Liver (tissue), 9 donors: ENCODE results near the gene TTC39C. TPM values are rescaled to one million over a fixed set of nuclear protein-coding genes. Genes with fewer than 3 reads are reported as not detected.

ENCODE experiments used
- DNase-seq: peaks from one replicate; pipeline ENCODE4 v3.0.0-alpha.2; 2017; ENCODE audit warnings: low spot score
- H3K27ac ChIP-seq, 2 donors: one replicate each; pipeline ENCODE4 v1.7.0; 2013; ENCODE audit warnings: inconsistent platforms in 2 of 2, low read length in 2 of 2, control low read depth in 1 of 2, low read depth in 1 of 2, mild to moderate bottlenecking in 1 of 2
- H3K27me3 ChIP-seq, 4 donors: one replicate each; pipeline versions ENCODE4 v1.6.1 to v1.7.0; 2013; ENCODE audit warnings: low read length in 3 of 4, inconsistent platforms in 1 of 4, mild to moderate bottlenecking in 1 of 4, moderate library complexity in 1 of 4; ENCODE audit not compliant: control insufficient read depth in 4 of 4, insufficient read depth in 4 of 4
- H3K36me3 ChIP-seq, 4 donors: one replicate each; pipeline versions ENCODE4 v1.6.1 to v1.7.0; 2013; ENCODE audit warnings: low read length in 3 of 4, mild to moderate bottlenecking in 3 of 4, low read depth in 1 of 4, moderate library complexity in 1 of 4; ENCODE audit not compliant: control insufficient read depth in 4 of 4, insufficient read depth in 3 of 4
- H3K4me1 ChIP-seq, 4 donors: one replicate each; pipeline versions ENCODE4 v1.6.1 to v1.7.0; 2013; ENCODE audit warnings: low read length in 3 of 4, mild to moderate bottlenecking in 3 of 4, moderate library complexity in 1 of 4; ENCODE audit not compliant: control insufficient read depth in 4 of 4, insufficient read depth in 4 of 4
- H3K4me3 ChIP-seq, 3 donors: one replicate each; pipeline versions ENCODE4 v1.6.1 to v1.7.0; 2013; ENCODE audit warnings: low read length in 3 of 3, control low read depth in 1 of 3, low read depth in 1 of 3, mild to moderate bottlenecking in 1 of 3
- H3K9ac ChIP-seq, 2 donors: one replicate each; pipeline ENCODE4 v1.7.0; 2013; ENCODE audit warnings: low read length in 2 of 2, mild to moderate bottlenecking in 2 of 2, moderate library complexity in 2 of 2, control low read depth in 1 of 2, low read depth in 1 of 2
- H3K9me3 ChIP-seq, 4 donors: one replicate each; pipeline versions ENCODE4 v1.6.1 to v1.7.0; 2013; ENCODE audit warnings: low read length in 3 of 4; ENCODE audit not compliant: control insufficient read depth in 4 of 4
- ATF3 ChIP-seq: IDR thresholded peaks from 2 replicates; pipeline ENCODE4 v1.6.1; 2016; ENCODE audit warnings: antibody characterized with exemption
- EGR1 ChIP-seq, 2 donors: IDR thresholded peaks; 2 replicates each; pipeline ENCODE4 v1.6.1; 2016 to 2018; ENCODE audit warnings: antibody characterized with exemption in 2 of 2, low read depth in 2 of 2
- FOXA1 ChIP-seq: IDR thresholded peaks from 2 replicates; pipeline ENCODE4 v1.6.1; 2016; ENCODE audit warnings: antibody characterized with exemption
- FOXA2 ChIP-seq: IDR thresholded peaks from 2 replicates; pipeline ENCODE4 v1.6.1; 2016; ENCODE audit warnings: antibody characterized with exemption
- GABPA ChIP-seq, 2 donors: IDR thresholded peaks in 1 of 2; conservative IDR thresholded peaks in 1 of 2; 2 replicates each; pipeline ENCODE4 v1.6.1; 2016; ENCODE audit warnings: antibody characterized with exemption in 2 of 2, mild to moderate bottlenecking in 1 of 2, moderate library complexity in 1 of 2
- HNF4A ChIP-seq, 2 donors: conservative IDR thresholded peaks; 2 replicates each; pipeline ENCODE4 v1.6.1; 2016; ENCODE audit warnings: antibody characterized with exemption in 2 of 2, mild to moderate bottlenecking in 2 of 2
- HNF4G ChIP-seq: IDR thresholded peaks from 2 replicates; pipeline ENCODE4 v1.6.1; 2016; ENCODE audit warnings: antibody characterized with exemption
- JUND ChIP-seq, 2 donors: IDR thresholded peaks; 2 replicates each; pipeline ENCODE4 v1.6.1; 2016; ENCODE audit warnings: antibody characterized with exemption in 2 of 2
- NR2F2 ChIP-seq: IDR thresholded peaks from 2 replicates; pipeline ENCODE4 v1.6.1; 2016; ENCODE audit warnings: antibody characterized with exemption
- RAD21 ChIP-seq, 2 donors: IDR thresholded peaks; 2 replicates each; pipeline ENCODE4 v1.6.1; 2016; ENCODE audit warnings: antibody characterized with exemption in 2 of 2, mild to moderate bottlenecking in 2 of 2
- REST ChIP-seq: IDR thresholded peaks from 2 replicates; pipeline ENCODE4 v1.6.1; 2016; ENCODE audit warnings: antibody characterized with exemption, mild to moderate bottlenecking
- RXRA ChIP-seq, 2 donors: IDR thresholded peaks; 2 replicates each; pipeline ENCODE4 v1.6.1; 2017 to 2018; ENCODE audit warnings: antibody characterized with exemption in 2 of 2, mild to moderate bottlenecking in 1 of 2
- SP1 ChIP-seq: IDR thresholded peaks from 2 replicates; pipeline ENCODE4 v1.6.1; 2018; ENCODE audit warnings: antibody characterized with exemption, mild to moderate bottlenecking
- TAF1 ChIP-seq: conservative IDR thresholded peaks from 2 replicates; pipeline ENCODE4 v1.6.1; 2016; ENCODE audit warnings: antibody characterized with exemption, mild to moderate bottlenecking
- YY1 ChIP-seq: IDR thresholded peaks from 2 replicates; pipeline ENCODE4 v1.6.1; 2016; ENCODE audit warnings: antibody characterized with exemption, mild to moderate bottlenecking
- WGBS: extraction: QIAGEN DNeasy Blood & Tissue Kit; methylation state at CpG from one replicate; pipeline ENCODE4 v1.1.7; 2013; 5-methylcytosine and 5-hydroxymethylcytosine counted together
- polyA plus RNA-seq, 2 donors: library from polyadenylated mRNA; stranded (reverse) in 1 of 2; unstranded in 1 of 2; fragments of 200-250 nt in 1 of 2; fragments of >200 nt in 1 of 2; fragmentation: Nextera tagmentation in 1 of 2; extraction: Ambion mirVana in 1 of 2; gene quantifications; one replicate each; pipeline versions ENCODE4 v1.2.1 to v1.2.3, GENCODE V29; 2013 to 2015
- total RNA-seq, 2 donors: library from RNA; depleted of rRNA; stranded (reverse); fragments of >200 nt; gene quantifications; one replicate each; pipeline ENCODE4 v1.2.3, GENCODE V29; 2014
- TF ChIP-seq, protein P1 (sequence below): fragments of 150-350 bp; IDR thresholded peaks from 2 replicates; pipeline ENCODE4 v1.5.1; 2017; ENCODE audit warnings: improper control_type of control experiment, low read depth, low read length; ENCODE audit not compliant: missing input control
- TF ChIP-seq, protein P2 (sequence below): IDR thresholded peaks from 2 replicates; pipeline ENCODE4 v1.6.1; 2016; ENCODE audit warnings: antibody characterized with exemption
- TF ChIP-seq, protein P3 (sequence below): IDR thresholded peaks from 2 replicates; pipeline ENCODE4 v1.6.1; 2016; ENCODE audit warnings: antibody characterized with exemption
- donor health status: healthy.
- donor health status: healthy.
- donor health status: healthy.
- donor health status: healthy.
- donor health status: healthy.

The TTC39C gene
- total and polyA plus RNA-seq, 4 donors: 22.8 to 55.1 (median 38.6) TPM

GRCh38 chr18:24112464-24112863, 97.9 kb downstream of the TTC39C start (continued):
- TF ChIP-seq, protein P1, sequence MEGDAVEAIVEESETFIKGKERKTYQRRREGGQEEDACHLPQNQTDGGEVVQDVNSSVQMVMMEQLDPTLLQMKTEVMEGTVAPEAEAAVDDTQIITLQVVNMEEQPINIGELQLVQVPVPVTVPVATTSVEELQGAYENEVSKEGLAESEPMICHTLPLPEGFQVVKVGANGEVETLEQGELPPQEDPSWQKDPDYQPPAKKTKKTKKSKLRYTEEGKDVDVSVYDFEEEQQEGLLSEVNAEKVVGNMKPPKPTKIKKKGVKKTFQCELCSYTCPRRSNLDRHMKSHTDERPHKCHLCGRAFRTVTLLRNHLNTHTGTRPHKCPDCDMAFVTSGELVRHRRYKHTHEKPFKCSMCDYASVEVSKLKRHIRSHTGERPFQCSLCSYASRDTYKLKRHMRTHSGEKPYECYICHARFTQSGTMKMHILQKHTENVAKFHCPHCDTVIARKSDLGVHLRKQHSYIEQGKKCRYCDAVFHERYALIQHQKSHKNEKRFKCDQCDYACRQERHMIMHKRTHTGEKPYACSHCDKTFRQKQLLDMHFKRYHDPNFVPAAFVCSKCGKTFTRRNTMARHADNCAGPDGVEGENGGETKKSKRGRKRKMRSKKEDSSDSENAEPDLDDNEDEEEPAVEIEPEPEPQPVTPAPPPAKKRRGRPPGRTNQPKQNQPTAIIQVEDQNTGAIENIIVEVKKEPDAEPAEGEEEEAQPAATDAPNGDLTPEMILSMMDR: no peak
- no peak for TF ChIP-seq HNF4A (conservative IDR thresholded peaks at IDR 0.05)
- TF ChIP-seq, protein P2, sequence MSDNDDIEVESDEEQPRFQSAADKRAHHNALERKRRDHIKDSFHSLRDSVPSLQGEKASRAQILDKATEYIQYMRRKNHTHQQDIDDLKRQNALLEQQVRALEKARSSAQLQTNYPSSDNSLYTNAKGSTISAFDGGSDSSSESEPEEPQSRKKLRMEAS: no peak
- no peak for TF ChIP-seq YY1

DNA sequence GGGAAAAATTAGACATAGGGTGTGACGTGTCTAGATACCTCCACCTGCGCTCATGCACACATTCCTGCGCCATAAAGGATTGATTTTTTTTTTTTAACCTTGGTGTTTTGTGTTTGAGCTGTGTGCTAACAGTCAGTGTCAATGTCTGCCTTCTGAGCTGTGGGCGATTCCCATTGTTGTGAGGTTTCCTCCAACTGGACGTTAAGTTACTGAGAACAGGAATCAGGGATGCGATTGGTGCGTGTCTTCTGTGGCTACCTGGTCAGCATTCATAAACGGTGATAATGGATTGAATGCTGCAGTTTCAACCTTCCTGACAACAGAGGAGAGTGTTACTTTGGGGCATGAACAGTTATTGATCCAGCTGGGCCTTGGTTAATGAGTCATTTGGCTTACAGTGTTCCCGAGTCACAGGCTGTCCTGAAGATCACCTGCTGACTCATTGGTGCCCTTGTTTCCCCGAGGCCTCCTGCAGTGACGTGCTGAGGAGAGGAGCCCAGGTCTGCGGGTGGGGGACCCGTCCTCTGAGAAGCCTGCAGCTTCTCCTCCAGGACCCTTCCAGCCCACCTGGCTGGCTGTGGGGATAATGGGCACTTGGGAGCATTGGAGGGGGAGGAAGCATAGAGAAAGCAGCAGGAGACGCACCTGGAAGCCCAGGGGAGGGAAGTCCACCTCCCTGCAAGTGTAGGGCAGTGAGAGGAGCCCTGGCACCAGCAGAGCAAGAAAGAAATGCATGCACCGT, 98.5 kb downstream of the TTC39C start:
- peaks cover 2 to 5% (median 3%) of the 10 kb centered on the region in 4 donors for H3K36me3 ChIP-seq
- TF ChIP-seq NR2F2: peak; percentile 8
- no peak for TF ChIP-seq HNF4G
- TF ChIP-seq FOXA1: peak; percentile 85
- TF ChIP-seq, protein P2: peak; percentile 54
- peak; percentile 84 for TF ChIP-seq TAF1
- peak; percentile 93 for TF ChIP-seq YY1
- peak; percentile 92 for TF ChIP-seq ATF3
- peak; percentile 74 for TF ChIP-seq REST
- TF ChIP-seq RXRA (IDR thresholded peaks at IDR 0.05): peak; percentile 96 to 97
- TF ChIP-seq EGR1 (IDR thresholded peaks at IDR 0.05; ENCODE audit: low read depth in 2 of 2): peak in 1 of 2 donors; percentile 36
- TF ChIP-seq JUND (IDR thresholded peaks at IDR 0.05): peak; percentile 98
- TF ChIP-seq HNF4A (conservative IDR thresholded peaks at IDR 0.05): peak; percentile 62 to 65
- TF ChIP-seq GABPA (IDR thresholded peaks at IDR 0.05 in 1 of 2, conservative IDR thresholded peaks at IDR 0.05 in 1 of 2): no peak
- TF ChIP-seq FOXA2: peak; percentile 83
- TF ChIP-seq, protein P3, sequence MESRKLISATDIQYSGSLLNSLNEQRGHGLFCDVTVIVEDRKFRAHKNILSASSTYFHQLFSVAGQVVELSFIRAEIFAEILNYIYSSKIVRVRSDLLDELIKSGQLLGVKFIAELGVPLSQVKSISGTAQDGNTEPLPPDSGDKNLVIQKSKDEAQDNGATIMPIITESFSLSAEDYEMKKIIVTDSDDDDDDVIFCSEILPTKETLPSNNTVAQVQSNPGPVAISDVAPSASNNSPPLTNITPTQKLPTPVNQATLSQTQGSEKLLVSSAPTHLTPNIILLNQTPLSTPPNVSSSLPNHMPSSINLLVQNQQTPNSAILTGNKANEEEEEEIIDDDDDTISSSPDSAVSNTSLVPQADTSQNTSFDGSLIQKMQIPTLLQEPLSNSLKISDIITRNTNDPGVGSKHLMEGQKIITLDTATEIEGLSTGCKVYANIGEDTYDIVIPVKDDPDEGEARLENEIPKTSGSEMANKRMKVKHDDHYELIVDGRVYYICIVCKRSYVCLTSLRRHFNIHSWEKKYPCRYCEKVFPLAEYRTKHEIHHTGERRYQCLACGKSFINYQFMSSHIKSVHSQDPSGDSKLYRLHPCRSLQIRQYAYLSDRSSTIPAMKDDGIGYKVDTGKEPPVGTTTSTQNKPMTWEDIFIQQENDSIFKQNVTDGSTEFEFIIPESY: peak; percentile 82
- peak; percentile 94 for TF ChIP-seq SP1
- TF ChIP-seq RAD21 (IDR thresholded peaks at IDR 0.05): peak in 1 of 2 donors; percentile 58
- TF ChIP-seq, protein P1: no peak
- H3K9me3 ChIP-seq: no peaks in the 10 kb centered on the region
- H3K27ac ChIP-seq: peak overlapping the region; percentile 94 to 98
- no peaks in the 10 kb centered on the region for H3K27me3 ChIP-seq
- DNase-seq: peak; percentile 60
- peak overlapping the region; percentile 89 to 93 for H3K9ac ChIP-seq
- peak overlapping the region; percentile 58 to 86 (median 84) for H3K4me3 ChIP-seq
- 33% methylated on average over 15 of the region's 15 CpGs for WGBS
- peaks cover 5 to 49% (median 16%) of the 10 kb centered on the region in 4 donors for H3K4me1 ChIP-seq
